Raji (cell line): ENCODE results near the gene DDX49.

Source experiments
- POLR2A ChIP-seq: IDR thresholded peaks from 2 replicates; pipeline ENCODE4 v1.6.1; 2011; ENCODE audit warnings: low read depth, low read length, control low read depth; ENCODE audit not compliant: insufficient read depth

Gene DDX49

GRCh38 chr19:18893587-18894253, 25.8 kb upstream of the DDX49 start:
- TF ChIP-seq POLR2A = no peak

- TF ChIP-seq POLR2A = no peak
Measured at GRCh38 chr19:18894254-18895037, 25.1 kb upstream of the DDX49 start.

- TF ChIP-seq POLR2A = no peak
Measured at GRCh38 chr19:18895038-18895823, 24.3 kb upstream of the DDX49 start.

- TF ChIP-seq POLR2A = no peak
Measured at GRCh38 chr19:18895824-18896341, 23.6 kb upstream of the DDX49 start, which contains the start of gene CERS1. CERS1 (minus strand) TSS chr19:18896158; CDS start chr19:18896072, 86 bp downstream.

GRCh38 chr19:18896421-18896841, 23.1 kb upstream of the DDX49 start:
- no peak for TF ChIP-seq POLR2A

- TF ChIP-seq POLR2A = no peak
Measured at GRCh38 chr19:18897094-18898029, 22.2 kb upstream of the DDX49 start.

GRCh38 chr19:18898081-18898606, 21.4 kb upstream of the DDX49 start:
- no peak for TF ChIP-seq POLR2A

GRCh38 chr19:18898607-18899408, 20.7 kb upstream of the DDX49 start:
- TF ChIP-seq POLR2A = no peak

GRCh38 chr19:18899624-18900560, 19.6 kb upstream of the DDX49 start:
- TF ChIP-seq POLR2A = no peak

- no peak for TF ChIP-seq POLR2A
Measured at GRCh38 chr19:18900700-18901481, 18.6 kb upstream of the DDX49 start.

GRCh38 chr19:18901491-18901890, 18.0 kb upstream of the DDX49 start:
- TF ChIP-seq POLR2A = no peak
